Keratinocyte (primary cell): ENCODE data around the gene SMG1. TPM values are rescaled to one million over a fixed set of nuclear protein-coding genes. Genes with fewer than 3 reads are reported as not detected.

ENCODE experiments used
- DNase-seq: peaks from one replicate; pipeline ENCODE4 v3.0.0-alpha.2; 2011; ENCODE audit warnings: low read depth, missing footprints, low spot score
- FAIRE-seq: peaks from 2 replicates; lab custom pipeline; 2011; peaks lifted over from hg19 to GRCh38; lab: Jason Lieb, UNC
- H2AFZ ChIP-seq: 2 replicates; pipeline ENCODE4 v1.6.0; 2012; ENCODE audit warnings: low read length, control low read depth, inconsistent platforms; ENCODE audit not compliant: control insufficient read depth
- H3K27ac ChIP-seq: 2 replicates; pipeline ENCODE4 v1.5.1; 2011; ENCODE audit warnings: low read length; ENCODE audit not compliant: control insufficient read depth, insufficient read depth
- H3K27me3 ChIP-seq: 3 replicates; pipeline ENCODE4 v1.6.0; 2011; ENCODE audit warnings: low read length; ENCODE audit not compliant: control insufficient read depth, insufficient read depth; ENCODE audit errors: extremely low read depth
- H3K36me3 ChIP-seq, 2 experiments: 2 replicates in 1 of 2; 3 replicates in 1 of 2; pipeline ENCODE4 v1.5.1; 2011; ENCODE audit warnings: low read length in 2 of 2, mild to moderate bottlenecking in 1 of 2; ENCODE audit not compliant: control insufficient read depth in 2 of 2, insufficient read depth in 2 of 2; ENCODE audit errors: extremely low read depth in 1 of 2
- H3K4me1 ChIP-seq: 3 replicates; pipeline ENCODE4 v1.5.1; 2011; ENCODE audit warnings: low read length; ENCODE audit not compliant: control insufficient read depth, insufficient read depth; ENCODE audit errors: extremely low read depth
- H3K4me2 ChIP-seq: 3 replicates; pipeline ENCODE4 v1.6.0; 2011; ENCODE audit warnings: low read depth, low read length; ENCODE audit not compliant: control insufficient read depth, insufficient read depth; ENCODE audit errors: extremely low read depth
- H3K4me3 ChIP-seq, 3 experiments: fragments of 200-600 bp in 1 of 3; sonication (generic) in 1 of 3; 2 replicates in 2 of 3; 3 replicates in 1 of 3; pipeline ENCODE4 v1.5.1; 2011 to 2016; ENCODE audit warnings: low read length in 3 of 3, mild to moderate bottlenecking in 3 of 3, control low read depth in 2 of 3, inconsistent platforms in 1 of 3, low read depth in 1 of 3, mixed read lengths in 1 of 3, mixed run types in 1 of 3, moderate library complexity in 1 of 3; ENCODE audit not compliant: control insufficient read depth in 2 of 3, insufficient read depth in 2 of 3; ENCODE audit errors: extremely low read depth in 1 of 3
- H3K79me2 ChIP-seq: 2 replicates; pipeline ENCODE4 v1.6.0; 2012; ENCODE audit warnings: low read length; ENCODE audit not compliant: control insufficient read depth, insufficient read depth
- H3K9ac ChIP-seq: 3 replicates; pipeline ENCODE4 v1.6.0; 2011; ENCODE audit warnings: low read length; ENCODE audit not compliant: control insufficient read depth, insufficient read depth; ENCODE audit errors: extremely low read depth
- H3K9me1 ChIP-seq: 3 replicates; pipeline ENCODE4 v1.6.0; 2011; ENCODE audit warnings: low read length; ENCODE audit not compliant: control insufficient read depth, insufficient read depth; ENCODE audit errors: extremely low read depth
- H3K9me3 ChIP-seq: 2 replicates; pipeline ENCODE4 v1.5.1; 2012; ENCODE audit warnings: low read depth, low read length; ENCODE audit not compliant: control insufficient read depth
- H4K20me1 ChIP-seq: 3 replicates; pipeline ENCODE4 v1.6.0; 2011; ENCODE audit warnings: low read length; ENCODE audit not compliant: control insufficient read depth, insufficient read depth; ENCODE audit errors: extremely low read depth
- EZH2 ChIP-seq: IDR thresholded peaks from one replicate; pipeline ENCODE4 v1.6.1; 2012; ENCODE audit warnings: inconsistent platforms, mild to moderate bottlenecking, low read length, moderate library complexity
- dilution Hi-C: fragments of 300-500 bp; cut with MboI; formaldehyde crosslinking; loops from one replicate; pipeline ENCODE4 v1.7.0; 2020; ENCODE audit warnings: low sequenced_read_pairs; ENCODE audit not compliant: extremely low pct_ligation_motif_present
- polyA plus RNA-seq, 5 experiments: library from polyadenylated mRNA; depleted of rRNA in 3 of 5; stranded (reverse) in 3 of 5; stranded (forward) in 1 of 5; unstranded in 1 of 5; fragments of >200 nt; gene quantifications; 1 replicate in 1 of 5; 2 replicates in 3 of 5; 3 replicates in 1 of 5; pipeline versions ENCODE4 v1.2.1 to v1.2.3, GENCODE V29; 2011 to 2012; ENCODE audit warnings: missing spikeins in 2 of 5, low read depth in 1 of 5, low replicate concordance in 1 of 5
- TF ChIP-seq, protein P1 (sequence below), 3 experiments: IDR thresholded peaks in 1 of 3; conservative IDR thresholded peaks in 1 of 3; optimal IDR thresholded peaks in 1 of 3; 2 replicates in 2 of 3; 3 replicates in 1 of 3; pipeline versions ENCODE3 to v1.5.1; 2011; ENCODE audit warnings: low read length in 3 of 3, mild to moderate bottlenecking in 3 of 3, moderate library complexity in 2 of 3, control low read depth in 1 of 3, inconsistent platforms in 1 of 3; ENCODE audit not compliant: insufficient read depth in 2 of 3; ENCODE audit errors: extremely low read depth in 1 of 3

SMG1 gene
- polyA plus RNA-seq, 1 donor (not counting 4 experiments of a cell fraction or from before 2014, with no cell fraction given), result 34.2 TPM

DNA sequence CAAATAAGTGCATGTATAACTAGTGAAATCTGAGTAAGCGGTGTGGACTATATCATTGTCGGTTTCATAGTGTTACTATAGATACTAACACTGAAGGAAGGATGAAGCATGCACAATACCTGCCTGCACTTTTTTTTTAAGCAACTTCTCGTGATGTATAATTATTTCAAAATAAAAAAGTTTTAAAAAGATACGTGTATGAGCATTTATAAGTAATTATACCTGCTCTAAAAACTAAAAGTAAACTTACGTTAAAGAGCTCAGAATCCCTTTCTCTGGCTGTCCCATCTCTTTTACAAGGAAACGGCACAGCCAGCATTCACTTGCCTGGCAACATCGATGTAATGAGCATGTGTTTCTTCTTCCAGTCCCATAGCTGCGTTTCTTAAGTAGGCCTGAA is 93.6 kb downstream of the SMG1 start:
- TF ChIP-seq, protein P1, sequence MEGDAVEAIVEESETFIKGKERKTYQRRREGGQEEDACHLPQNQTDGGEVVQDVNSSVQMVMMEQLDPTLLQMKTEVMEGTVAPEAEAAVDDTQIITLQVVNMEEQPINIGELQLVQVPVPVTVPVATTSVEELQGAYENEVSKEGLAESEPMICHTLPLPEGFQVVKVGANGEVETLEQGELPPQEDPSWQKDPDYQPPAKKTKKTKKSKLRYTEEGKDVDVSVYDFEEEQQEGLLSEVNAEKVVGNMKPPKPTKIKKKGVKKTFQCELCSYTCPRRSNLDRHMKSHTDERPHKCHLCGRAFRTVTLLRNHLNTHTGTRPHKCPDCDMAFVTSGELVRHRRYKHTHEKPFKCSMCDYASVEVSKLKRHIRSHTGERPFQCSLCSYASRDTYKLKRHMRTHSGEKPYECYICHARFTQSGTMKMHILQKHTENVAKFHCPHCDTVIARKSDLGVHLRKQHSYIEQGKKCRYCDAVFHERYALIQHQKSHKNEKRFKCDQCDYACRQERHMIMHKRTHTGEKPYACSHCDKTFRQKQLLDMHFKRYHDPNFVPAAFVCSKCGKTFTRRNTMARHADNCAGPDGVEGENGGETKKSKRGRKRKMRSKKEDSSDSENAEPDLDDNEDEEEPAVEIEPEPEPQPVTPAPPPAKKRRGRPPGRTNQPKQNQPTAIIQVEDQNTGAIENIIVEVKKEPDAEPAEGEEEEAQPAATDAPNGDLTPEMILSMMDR (optimal IDR thresholded peaks at IDR 0.05 in 1 of 3, IDR thresholded peaks at IDR 0.05 in 1 of 3, conservative IDR thresholded peaks at IDR 0.05 in 1 of 3; ENCODE audit: extremely low read depth in 1 of 3, insufficient read depth in 2 of 3, low read length in 3 of 3), result no peak
- no peak for TF ChIP-seq EZH2

DNA sequence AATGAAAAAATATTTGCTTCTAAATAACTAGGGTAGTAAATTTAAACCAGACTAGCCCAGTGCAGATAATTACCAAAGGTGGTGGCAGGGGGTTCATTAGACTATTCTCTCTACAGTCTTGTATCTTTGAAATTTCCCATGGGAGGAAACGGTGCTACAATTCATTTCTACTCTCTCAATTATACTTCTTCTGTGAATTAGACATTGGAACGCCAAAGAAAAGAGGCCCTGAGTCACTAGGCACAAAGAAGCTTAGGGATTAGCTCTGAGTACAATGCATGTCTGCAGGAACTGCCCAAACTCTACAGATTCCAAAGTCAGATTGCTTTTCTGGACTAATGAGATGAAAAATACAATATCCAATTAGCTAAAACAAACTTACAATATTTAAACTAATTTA is 94.2 kb downstream of the SMG1 start:
- no peak overlapping the region for H3K27ac ChIP-seq
- peaks cover 34 to 48% of the 10 kb centered on the region in 2 experiments for H3K36me3 ChIP-seq
- no peaks in the 10 kb centered on the region for H3K9me1 ChIP-seq
- H3K4me2 ChIP-seq, result no peak overlapping the region
- H3K9me3 ChIP-seq, result no peaks in the 10 kb centered on the region
- no peaks in the 10 kb centered on the region for H3K27me3 ChIP-seq
- no peak overlapping the region for H2AFZ ChIP-seq
- DNase-seq, result no peak
- no peaks in the 10 kb centered on the region for H3K79me2 ChIP-seq
- H3K4me3 ChIP-seq, result no peak overlapping the region
- no peak for FAIRE-seq
- no peaks in the 10 kb centered on the region for H4K20me1 ChIP-seq
- dilution Hi-C loops, result loop anchor here (10.0 kb wide), 1 partner anchor 143 kb away; no protein-coding TSS in a partner anchor
- TF ChIP-seq, protein P1 (optimal IDR thresholded peaks at IDR 0.05 in 1 of 3, IDR thresholded peaks at IDR 0.05 in 1 of 3, conservative IDR thresholded peaks at IDR 0.05 in 1 of 3; ENCODE audit: extremely low read depth in 1 of 3, insufficient read depth in 2 of 3, low read length in 3 of 3), result no peak
- TF ChIP-seq EZH2, result no peak
- H3K4me1 ChIP-seq, result no peaks in the 10 kb centered on the region
- no peak overlapping the region for H3K9ac ChIP-seq

More for the DNA sequence above, 93.6 kb downstream of the SMG1 start:
- H3K27ac ChIP-seq, result no peak overlapping the region
- H3K9ac ChIP-seq, result no peak overlapping the region
- no peak overlapping the region for H3K4me2 ChIP-seq
- H4K20me1 ChIP-seq, result no peaks in the 10 kb centered on the region
- no peak overlapping the region for H3K4me3 ChIP-seq
- no peak for FAIRE-seq
- no peaks in the 10 kb centered on the region for H3K79me2 ChIP-seq
- dilution Hi-C loops, result loop anchor here (10.0 kb wide), 1 partner anchor 142 kb away; no protein-coding TSS in a partner anchor
- peaks cover 37 to 52% of the 10 kb centered on the region in 2 experiments for H3K36me3 ChIP-seq
- no peaks in the 10 kb centered on the region for H3K4me1 ChIP-seq
- H2AFZ ChIP-seq, result no peak overlapping the region
- no peaks in the 10 kb centered on the region for H3K9me1 ChIP-seq
- DNase-seq, result no peak
- no peaks in the 10 kb centered on the region for H3K27me3 ChIP-seq
- H3K9me3 ChIP-seq, result no peaks in the 10 kb centered on the region
